ENCODE data around the gene MAP3K12.
"Not testable (repeated sequence)": the region's sequence is repeated elsewhere in the genome, so short reads cannot be mapped to it uniquely, and the experiment has no call there.

DNA sequence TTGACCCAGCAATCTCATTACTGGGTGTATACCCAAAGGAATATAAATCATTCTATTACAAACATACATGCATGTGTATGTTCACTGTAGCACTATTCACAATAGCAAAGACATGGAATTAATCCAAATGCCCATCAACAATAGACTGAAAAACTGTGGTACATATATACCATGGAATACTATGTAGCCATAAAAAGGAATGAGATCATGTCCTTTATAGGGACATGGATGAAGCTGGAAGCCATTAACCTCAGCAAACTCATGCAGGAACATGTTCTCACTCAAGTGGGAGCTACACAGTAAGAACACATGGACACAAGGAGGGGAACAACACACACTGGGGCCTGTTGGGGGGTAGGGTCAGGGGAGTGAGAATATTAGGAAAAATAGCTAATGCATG, 59.7 kb downstream of the MAP3K12 start:
- TF ChIP-seq, protein P1, sequence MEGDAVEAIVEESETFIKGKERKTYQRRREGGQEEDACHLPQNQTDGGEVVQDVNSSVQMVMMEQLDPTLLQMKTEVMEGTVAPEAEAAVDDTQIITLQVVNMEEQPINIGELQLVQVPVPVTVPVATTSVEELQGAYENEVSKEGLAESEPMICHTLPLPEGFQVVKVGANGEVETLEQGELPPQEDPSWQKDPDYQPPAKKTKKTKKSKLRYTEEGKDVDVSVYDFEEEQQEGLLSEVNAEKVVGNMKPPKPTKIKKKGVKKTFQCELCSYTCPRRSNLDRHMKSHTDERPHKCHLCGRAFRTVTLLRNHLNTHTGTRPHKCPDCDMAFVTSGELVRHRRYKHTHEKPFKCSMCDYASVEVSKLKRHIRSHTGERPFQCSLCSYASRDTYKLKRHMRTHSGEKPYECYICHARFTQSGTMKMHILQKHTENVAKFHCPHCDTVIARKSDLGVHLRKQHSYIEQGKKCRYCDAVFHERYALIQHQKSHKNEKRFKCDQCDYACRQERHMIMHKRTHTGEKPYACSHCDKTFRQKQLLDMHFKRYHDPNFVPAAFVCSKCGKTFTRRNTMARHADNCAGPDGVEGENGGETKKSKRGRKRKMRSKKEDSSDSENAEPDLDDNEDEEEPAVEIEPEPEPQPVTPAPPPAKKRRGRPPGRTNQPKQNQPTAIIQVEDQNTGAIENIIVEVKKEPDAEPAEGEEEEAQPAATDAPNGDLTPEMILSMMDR (IDR thresholded peaks at IDR 0.05; ENCODE audit: poor library complexity) = not testable (repeated sequence)
- TF ChIP-seq EZH2 (IDR thresholded peaks at IDR 0.05; ENCODE audit: borderline replicate concordance) = not testable (repeated sequence)

Measured in hepatocyte (in vitro differentiated cells).